ENCODE results near the gene STK11IP.
"Not testable (repeated sequence)": the region's sequence is repeated elsewhere in the genome, so short reads cannot be mapped to it uniquely, and the experiment has no call there.

The STK11IP gene

GRCh38 chr2:219651656-219652055, 54.0 kb downstream of the STK11IP start:
- DNase-seq (ENCODE audit: low spot score): not testable (repeated sequence)

GRCh38 chr2:219656526-219656925, 58.9 kb downstream of the STK11IP start:
- DNase-seq (ENCODE audit: low spot score): no peak

- DNase-seq (ENCODE audit: low spot score): no peak
Observed at GRCh38 chr2:219658196-219658846, 60.7 kb downstream of the STK11IP start.

- DNase-seq (ENCODE audit: low spot score): no peak
Observed at GRCh38 chr2:219658874-219659273, 61.2 kb downstream of the STK11IP start.

GRCh38 chr2:219661197-219661954, 63.7 kb downstream of the STK11IP start:
- no peak for DNase-seq (ENCODE audit: low spot score)

- no peak for DNase-seq (ENCODE audit: low spot score)
Observed at GRCh38 chr2:219661955-219662395, 64.3 kb downstream of the STK11IP start.

- DNase-seq (ENCODE audit: low spot score): no peak
Observed at GRCh38 chr2:219662566-219662965, 64.9 kb downstream of the STK11IP start.

GRCh38 chr2:219663116-219663762, 65.6 kb downstream of the STK11IP start:
- no peak for DNase-seq (ENCODE audit: low spot score)

GRCh38 chr2:219664041-219664440, 66.4 kb downstream of the STK11IP start:
- DNase-seq (ENCODE audit: low spot score): no peak

GRCh38 chr2:219664944-219665343, 67.3 kb downstream of the STK11IP start:
- DNase-seq (ENCODE audit: low spot score): no peak

- DNase-seq (ENCODE audit: low spot score): no peak
Observed at GRCh38 chr2:219665926-219666325, 68.3 kb downstream of the STK11IP start.

Small RNA genes lying within 50 kb of the gene (small RNA-seq; reads per million reads assigned to genes)
- gene MIR3132 (0 to 0.04 reads per million in 2 experiments), gene RN7SKP213 (0.05 to 1.4 reads per million in 2 experiments)
